Activated CD8-positive, alpha-beta memory T cell treated with anti-CD3 and anti-CD28 coated beads, Interleukin-2, amount 50 U/mL, for 24 hours (primary cell): Measurements from ENCODE around the gene IL26.

ENCODE experiments used
- DNase-seq: peaks from one replicate; pipeline ENCODE4 v3.0.0-alpha.2; 2020; ENCODE audit errors: extremely low read depth

IL26 gene

DNA sequence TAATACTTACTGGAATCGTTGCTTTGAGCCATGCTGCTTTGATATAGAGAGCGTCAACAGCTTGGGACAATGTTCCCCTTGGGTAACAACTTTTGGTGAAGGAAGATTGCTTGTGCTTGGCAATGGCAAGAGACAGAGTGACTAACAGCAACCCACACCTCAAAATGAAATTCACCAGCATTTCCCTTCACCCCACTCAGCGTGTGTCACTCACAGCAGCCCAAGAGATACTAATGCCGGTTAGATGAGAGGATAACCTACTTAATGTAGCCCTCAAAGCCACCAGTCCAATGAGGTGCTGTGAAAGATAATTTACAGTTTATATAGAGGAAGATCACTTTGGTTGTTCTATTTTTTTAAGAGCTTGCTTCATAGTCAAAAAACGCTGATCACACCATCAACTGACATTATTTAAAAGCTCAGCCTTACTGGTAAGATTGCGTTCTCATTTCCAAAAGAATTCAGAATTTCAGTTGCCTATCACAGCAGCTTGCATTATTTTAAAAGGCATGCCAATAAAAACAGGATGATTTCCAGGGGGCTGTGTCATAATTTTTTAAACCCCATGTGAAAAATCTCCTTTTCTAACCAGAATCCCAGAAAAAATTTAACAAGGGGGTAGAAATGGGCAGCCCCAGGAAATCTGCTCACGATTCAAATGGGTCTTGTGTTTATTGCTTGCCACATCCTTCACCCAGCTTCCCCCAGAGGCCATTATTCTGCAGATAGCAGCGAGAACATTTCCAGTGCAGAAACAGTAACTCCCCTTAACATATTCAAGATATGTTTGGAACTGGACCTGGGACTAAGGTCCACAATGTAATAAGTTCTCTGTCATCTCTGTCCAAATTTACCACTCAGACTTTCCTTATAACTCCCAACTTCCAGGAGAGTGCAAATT lies at the start of gene IL26:
TSS of gene IL26 (minus strand) at position 235 of the 901 bp plus-strand sequence. CDS start at position 181, 54 bp downstream.
- no peak for DNase-seq

DNA sequence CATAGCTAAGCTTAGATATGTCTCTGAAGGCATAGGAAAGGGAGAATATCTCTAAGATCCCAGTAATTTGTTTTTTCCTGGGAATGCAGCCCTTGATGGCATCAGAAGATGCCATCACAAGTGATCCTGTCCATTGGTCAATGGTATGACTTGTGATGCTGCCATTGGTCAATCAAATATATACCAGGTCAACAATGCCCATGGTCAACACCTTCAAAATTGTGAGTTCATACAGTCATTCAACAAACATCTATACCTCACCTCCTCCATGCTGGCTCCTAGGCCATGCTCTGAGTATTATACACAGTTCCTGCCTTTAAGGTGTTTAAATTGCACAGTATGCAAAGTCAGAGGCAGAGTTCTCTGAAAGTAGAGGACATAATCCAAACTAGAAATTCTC lies 47.1 kb upstream of the IL26 start:
- DNase-seq, result no peak

DNA sequence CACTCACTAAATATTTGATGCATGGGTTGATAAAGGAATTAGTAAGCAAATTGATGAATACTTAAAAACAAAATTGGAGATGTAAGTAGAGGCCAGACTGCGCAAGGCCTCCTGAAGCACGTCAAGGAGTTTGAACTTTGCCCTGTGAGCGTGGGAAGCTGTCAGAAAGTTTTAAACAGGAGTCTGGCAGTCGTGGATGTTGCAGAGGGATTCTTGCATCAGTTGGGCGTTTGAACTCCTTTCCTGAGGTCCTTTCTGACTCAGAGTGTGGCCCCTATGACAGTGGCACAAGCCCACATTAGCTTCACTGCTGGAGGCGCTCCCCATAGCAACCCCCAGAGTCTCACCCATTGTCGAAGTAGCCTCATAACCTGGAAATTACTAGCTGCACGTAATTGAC lies 45.7 kb upstream of the IL26 start:
- no peak for DNase-seq

GRCh38 chr12:68270358-68270757 lies 44.7 kb upstream of the IL26 start:
- DNase-seq, result no peak

- DNase-seq, result no peak
These were observed 44.2 kb upstream of the IL26 start for GRCh38 chr12:68269779-68270178.

DNA sequence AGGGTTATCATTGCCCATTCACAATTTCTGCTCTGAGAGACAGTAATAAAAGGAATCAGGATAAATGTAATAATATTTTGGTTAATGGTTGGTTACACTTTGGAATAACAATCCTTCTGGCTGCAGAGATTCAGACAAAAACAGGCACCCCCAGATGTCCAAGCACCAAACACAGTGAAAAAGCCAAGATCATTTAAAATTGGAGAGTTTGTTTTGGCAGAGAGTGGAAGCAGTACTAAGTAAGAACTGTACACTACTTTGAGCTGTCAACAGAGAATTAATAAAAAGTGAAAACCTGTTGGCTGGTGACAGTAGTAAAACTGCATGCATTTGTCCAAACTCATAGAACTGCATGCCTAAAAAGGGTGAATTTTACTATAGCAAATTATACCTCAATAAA lies 43.4 kb upstream of the IL26 start:
- DNase-seq, result no peak

DNA sequence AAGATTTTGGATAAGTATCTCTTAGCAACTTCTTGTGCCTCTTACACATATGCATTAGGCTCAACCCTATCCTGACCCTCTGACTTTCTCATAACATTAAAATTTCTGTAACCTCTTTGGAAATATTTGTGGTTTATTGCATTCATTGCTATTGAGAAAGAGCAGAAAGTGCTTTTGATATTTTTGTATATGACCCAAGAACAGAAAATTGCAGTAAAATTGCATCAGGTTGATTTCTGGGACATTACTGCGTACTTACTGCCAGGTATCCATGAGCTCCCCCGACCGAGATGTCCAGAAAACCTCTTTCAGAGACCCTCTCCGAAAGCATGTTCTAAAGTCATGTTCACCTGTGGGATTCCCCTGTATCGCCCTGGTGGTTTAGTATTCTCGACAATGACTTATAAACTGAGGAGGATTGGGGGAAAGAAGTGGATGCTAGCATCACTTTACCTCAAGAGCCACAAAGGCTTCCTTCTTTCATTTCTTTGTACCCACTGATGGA lies 42.3 kb upstream of the IL26 start:
- DNase-seq, result no peak

GRCh38 chr12:68264857-68265256 lies 39.2 kb upstream of the IL26 start:
- DNase-seq, result no peak

GRCh38 chr12:68264158-68264855 lies 38.7 kb upstream of the IL26 start:
- no peak for DNase-seq

GRCh38 chr12:68263366-68263765 lies 37.8 kb upstream of the IL26 start:
- no peak for DNase-seq

GRCh38 chr12:68261896-68262295 lies 36.3 kb upstream of the IL26 start:
- no peak for DNase-seq

DNA sequence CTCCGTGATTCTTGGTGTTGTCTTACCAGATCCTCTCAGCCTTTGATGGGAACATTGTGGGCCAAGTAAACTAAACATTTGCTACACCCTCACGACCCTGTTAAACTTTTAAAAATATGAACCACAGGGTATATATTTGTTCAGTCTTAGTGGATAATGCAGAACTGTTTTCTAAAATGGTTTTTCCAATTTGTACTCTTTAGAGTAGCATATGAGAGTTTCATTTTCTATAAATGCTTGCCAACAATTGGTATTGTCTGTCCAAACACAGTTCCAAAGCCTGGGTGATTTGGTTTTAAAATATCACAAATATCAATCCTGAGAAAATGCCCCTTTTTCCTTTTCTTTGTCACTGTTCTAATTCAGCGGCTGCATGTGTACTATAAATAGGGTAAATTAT lies 34.5 kb upstream of the IL26 start:
- DNase-seq, result no peak

GRCh38 chr12:68259318-68259940 lies 33.8 kb upstream of the IL26 start:
- no peak for DNase-seq

DNA sequence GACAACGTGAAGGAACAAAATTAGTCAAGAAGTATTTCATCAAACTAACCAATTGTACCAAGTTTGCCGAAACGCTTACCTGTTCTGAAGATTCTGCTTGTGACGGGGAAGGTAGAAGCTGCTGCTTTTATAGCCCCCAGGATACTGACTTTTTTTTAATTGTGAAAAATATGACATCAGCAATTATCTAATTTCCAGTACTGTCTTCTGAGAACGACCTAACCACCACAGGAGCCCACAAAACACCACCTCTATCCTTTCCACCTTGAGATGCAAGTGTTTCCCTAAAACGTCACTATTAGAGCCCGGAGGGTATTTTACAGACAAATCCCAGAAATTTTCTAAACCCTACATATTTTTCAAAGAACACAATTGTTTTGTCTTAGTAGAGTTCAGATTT lies 27.9 kb upstream of the IL26 start, which contains the start of gene IL22:
TSS of gene IL22 (minus strand) at position 101 of the 400 bp plus-strand sequence. CDS start 156 bp downstream, outside the sequence.
- no peak for DNase-seq

DNA sequence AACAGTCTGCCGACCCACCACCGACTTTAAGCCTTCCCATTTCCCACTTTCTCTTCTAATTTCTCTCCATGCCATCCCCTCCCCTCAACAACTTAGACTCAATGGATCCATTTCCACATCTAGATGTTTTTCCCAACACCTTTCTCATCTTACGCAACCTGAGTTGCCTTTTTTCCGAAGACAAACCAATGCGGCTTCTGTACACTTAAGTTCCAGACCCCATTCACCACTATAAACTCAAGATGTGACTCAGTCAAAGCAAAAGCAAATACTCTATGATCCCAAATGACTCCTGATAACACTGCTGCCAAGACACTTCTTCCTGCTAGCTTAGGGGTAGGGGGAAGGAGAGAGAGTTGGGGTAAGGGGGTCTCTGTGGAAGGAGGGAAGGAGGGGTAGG lies 26.5 kb upstream of the IL26 start:
- DNase-seq, result no peak

DNA sequence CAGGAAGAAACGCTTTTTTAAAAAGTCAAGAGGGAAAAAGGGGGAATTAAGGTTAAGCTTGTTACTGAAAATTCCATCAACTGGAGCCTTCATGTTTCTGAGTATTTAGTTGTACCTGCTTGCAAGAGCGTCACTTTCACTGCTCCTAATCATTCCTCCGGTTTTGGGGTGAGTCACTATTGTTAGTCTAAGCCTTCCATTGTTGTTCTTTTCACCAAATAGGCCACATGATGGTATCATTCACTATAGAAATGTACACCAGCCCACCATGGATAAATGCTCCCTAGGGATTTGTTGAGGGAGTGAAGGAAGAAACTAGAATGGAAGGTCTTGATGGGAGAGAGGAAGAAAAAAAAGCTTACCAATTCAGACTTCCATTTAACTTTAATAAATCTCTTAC lies 24.8 kb upstream of the IL26 start:
- DNase-seq, result no peak

GRCh38 chr12:68247785-68248184 lies 22.2 kb upstream of the IL26 start:
- DNase-seq, result no peak

GRCh38 chr12:68246350-68246749 lies 20.7 kb upstream of the IL26 start:
- DNase-seq, result no peak

- no peak for DNase-seq
These were observed 19.8 kb upstream of the IL26 start for GRCh38 chr12:68245180-68246021.

DNA sequence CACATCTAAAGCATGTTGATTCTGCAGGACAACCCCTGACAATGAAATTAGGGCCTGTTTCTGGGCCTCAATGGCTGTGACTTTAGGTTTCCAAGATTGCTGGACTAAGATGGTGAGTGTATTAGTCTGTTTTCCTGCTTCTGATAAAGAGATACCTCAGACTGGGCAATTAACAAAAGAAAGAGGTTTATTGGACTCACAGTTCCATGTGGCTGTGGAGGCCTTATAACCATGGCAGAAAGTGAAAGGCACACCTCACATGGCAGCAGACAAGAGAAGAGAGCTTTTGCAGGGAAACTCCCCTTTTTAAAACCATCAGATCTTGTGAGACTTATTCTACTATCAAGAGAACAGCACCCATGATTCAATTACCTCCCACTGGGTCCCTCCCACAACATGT lies 17.2 kb upstream of the IL26 start:
- DNase-seq, result no peak

- no peak for DNase-seq
These were observed 15.4 kb upstream of the IL26 start for GRCh38 chr12:68240975-68241374.
